Measurements from ENCODE around the gene PRR16. TPM values are rescaled to one million over a fixed set of nuclear protein-coding genes. Genes with fewer than 3 reads are reported as not detected.

PRR16 gene
- total and polyA plus RNA-seq, 2 experiments from 2014 or later = 32.5 to 68.8 TPM

DNA sequence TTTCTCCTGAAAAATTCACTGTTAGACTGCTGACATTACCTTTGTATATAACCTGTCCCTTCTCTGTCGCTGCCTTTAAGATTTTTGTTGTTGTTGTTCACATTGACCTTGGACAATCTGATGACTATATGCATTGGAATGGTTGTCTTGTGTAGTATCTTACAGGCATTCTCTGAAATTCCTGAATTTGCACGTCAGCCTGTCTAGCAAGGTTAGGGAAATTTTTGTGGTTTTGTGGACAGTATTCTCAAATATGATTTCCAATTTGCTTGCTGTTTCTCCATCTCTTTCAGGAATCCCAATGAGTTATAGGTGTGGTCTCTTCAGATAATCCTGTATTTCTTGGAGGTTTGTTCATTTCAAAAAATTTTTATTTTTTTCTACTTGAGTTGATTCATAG, 140.8 kb downstream of the PRR16 start:
- H4K20me1 ChIP-seq (ENCODE audit: insufficient read depth) = no peaks in the 10 kb centered on the region
- in situ Hi-C loops (cut with MboI) = no loop called here
- no peaks in the 10 kb centered on the region for H3K27me3 ChIP-seq (replicated peaks; ENCODE audit: insufficient read depth)
- no peaks in the 10 kb centered on the region for H3K9me3 ChIP-seq (ENCODE audit: low read depth)
- no peak for TF ChIP-seq EZH2phosphoT487 (IDR thresholded peaks at IDR 0.05; ENCODE audit: insufficient read depth, low read depth)
- no peak for TF ChIP-seq EZH2 (IDR thresholded peaks at IDR 0.05; ENCODE audit: insufficient read depth, poor library complexity, severe bottlenecking)
- H3K4me1 ChIP-seq (ENCODE audit: insufficient read depth) = peaks cover 75% of the 10 kb centered on the region
- no peak overlapping the region for H3K9ac ChIP-seq
- H3K79me2 ChIP-seq (ENCODE audit: insufficient read depth) = peaks cover 84% of the 10 kb centered on the region
- H3K4me3 ChIP-seq = 0 out of 2 replicates have a peak overlapping the region, but pooled peaks have one; percentile 0
- H2AFZ ChIP-seq = no peak overlapping the region
- peak; percentile 94 for DNase-seq
- H3K4me2 ChIP-seq (ENCODE audit: unreplicated experiment) = peak overlapping the region; percentile 50
- H3F3A ChIP-seq (ENCODE audit: insufficient read depth) = peaks cover 47% of the 10 kb centered on the region
- H3K36me3 ChIP-seq (ENCODE audit: low read depth) = no peaks in the 10 kb centered on the region
- H3K27ac ChIP-seq = peak overlapping the region; percentile 58
- WGBS, 2 experiments (ENCODE audit: low coverage in 1 of 2, low lambda C conversion rate in 2 of 2, missing lambda C conversion rate in 2 of 2) = 2 to 14% methylated on average over 2 of the region's 2 CpGs
- no peaks in the 10 kb centered on the region for H3K9me2 ChIP-seq (ENCODE audit: insufficient read depth)

DNA sequence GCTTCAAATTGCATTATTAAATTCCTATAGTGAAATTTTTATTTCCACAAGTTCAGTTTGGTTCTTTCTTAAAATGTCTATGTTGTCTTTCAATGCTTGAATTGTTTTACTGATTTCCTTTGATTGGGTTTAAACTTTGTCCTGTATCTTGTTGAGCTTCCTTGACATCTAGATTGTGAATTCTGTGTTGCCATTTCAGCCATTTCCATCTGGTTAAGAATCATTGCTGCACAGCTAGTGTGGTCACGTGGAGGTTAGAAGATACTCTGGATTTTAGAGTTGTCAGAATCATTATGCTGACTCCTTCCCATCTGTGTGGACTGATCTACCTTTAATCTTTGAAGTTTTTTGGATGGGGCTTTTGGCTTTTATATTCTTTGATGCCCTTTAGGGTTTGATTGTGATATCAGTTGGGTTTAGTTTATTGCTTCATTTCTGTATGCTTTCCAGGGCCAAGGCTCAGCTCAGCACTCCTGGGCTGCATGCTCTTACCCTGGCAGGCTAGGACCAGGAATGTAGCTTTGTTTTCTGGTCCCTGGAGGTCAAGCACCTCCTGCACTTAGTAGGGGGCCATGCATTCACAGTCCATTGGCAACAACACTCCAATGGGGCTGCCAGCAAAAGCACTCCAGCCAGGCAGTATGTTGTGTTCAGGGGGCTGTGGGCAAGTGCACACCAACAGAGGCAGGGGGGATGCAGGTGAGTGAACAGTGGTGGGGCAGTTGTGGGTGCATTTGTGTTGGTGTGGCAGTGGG, 141.4 kb downstream of the PRR16 start:
- no peak for TF ChIP-seq EZH2 (IDR thresholded peaks at IDR 0.05; ENCODE audit: insufficient read depth, poor library complexity, severe bottlenecking)
- no peak for TF ChIP-seq EZH2phosphoT487 (IDR thresholded peaks at IDR 0.05; ENCODE audit: insufficient read depth, low read depth)
- WGBS, 2 experiments (ENCODE audit: low coverage in 1 of 2, low lambda C conversion rate in 2 of 2, missing lambda C conversion rate in 2 of 2) = 45 to 89% methylated on average over 1 of the region's 1 CpG
- H3K27ac ChIP-seq = peak overlapping the region; percentile 58
- no peaks in the 10 kb centered on the region for H3K27me3 ChIP-seq (replicated peaks; ENCODE audit: insufficient read depth)
- H3K9me3 ChIP-seq (ENCODE audit: low read depth) = no peaks in the 10 kb centered on the region
- H3K4me3 ChIP-seq = no peak overlapping the region
- no peak overlapping the region for H2AFZ ChIP-seq
- H3K4me2 ChIP-seq (ENCODE audit: unreplicated experiment) = peak overlapping the region; percentile 50
- no peaks in the 10 kb centered on the region for H3K9me2 ChIP-seq (ENCODE audit: insufficient read depth)
- peaks cover 48% of the 10 kb centered on the region for H3F3A ChIP-seq (ENCODE audit: insufficient read depth)
- peak; percentile 44 for DNase-seq
- peaks cover 83% of the 10 kb centered on the region for H3K79me2 ChIP-seq (ENCODE audit: insufficient read depth)
- H3K36me3 ChIP-seq (ENCODE audit: low read depth) = no peaks in the 10 kb centered on the region
- H3K9ac ChIP-seq = no peak overlapping the region
- no peaks in the 10 kb centered on the region for H4K20me1 ChIP-seq (ENCODE audit: insufficient read depth)
- H3K4me1 ChIP-seq (ENCODE audit: insufficient read depth) = peaks cover 75% of the 10 kb centered on the region
- in situ Hi-C loops (cut with MboI) = no loop called here

DNA sequence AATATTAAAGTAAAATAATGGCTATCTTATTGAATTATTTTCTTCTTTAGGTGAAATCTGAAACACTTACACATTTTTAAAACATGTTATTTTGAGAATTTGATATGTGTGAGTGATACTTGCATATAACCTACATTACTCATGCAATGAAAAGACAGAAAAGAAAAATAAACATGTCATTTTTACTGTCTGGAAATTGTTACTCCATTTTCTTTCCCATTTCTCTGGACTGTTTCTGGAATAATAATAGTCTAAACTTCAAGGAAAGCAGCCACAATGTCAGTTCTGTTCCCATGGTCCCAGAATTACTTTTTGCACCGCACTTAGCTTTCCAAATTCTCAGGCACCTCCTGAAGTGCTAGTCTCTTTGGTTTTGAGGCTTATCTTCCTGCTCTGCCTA, 145.5 kb downstream of the PRR16 start:
- Histone ChIP-seq H3K27me3 (replicated peaks; ENCODE audit: insufficient read depth) (no peaks in the 10 kb centered on the region), H3K27ac (peak overlapping the region; percentile 33; the same call in 1 of the 2 replicates), H3K9me2 (ENCODE audit: insufficient read depth) (no peaks in the 10 kb centered on the region; the same call in 1 of the 2 replicates), H3K79me2 (ENCODE audit: insufficient read depth) (peaks cover 75% of the 10 kb centered on the region), H3K4me1 (ENCODE audit: insufficient read depth) (peaks cover 74% of the 10 kb centered on the region), H3K9me3 (ENCODE audit: low read depth) (no peaks in the 10 kb centered on the region), H3K4me3 (no peak overlapping the region), H2AFZ (0 out of 2 replicates have a peak overlapping the region, but pooled peaks have one; percentile 5), H3F3A (ENCODE audit: insufficient read depth) (peaks cover 52% of the 10 kb centered on the region), H3K4me2 (ENCODE audit: unreplicated experiment) (peak overlapping the region; percentile 24), H3K9ac (no peak overlapping the region), H4K20me1 (ENCODE audit: insufficient read depth) (no peaks in the 10 kb centered on the region), H3K36me3 (ENCODE audit: low read depth) (no peaks in the 10 kb centered on the region; the same call in 1 of the 2 replicates)
- DNase-seq = peak; percentile 21
- in situ Hi-C loops (cut with MboI) = no loop called here
- 100% methylated on average over 1 of the region's 1 CpG for WGBS, 2 experiments (ENCODE audit: low coverage in 1 of 2, low lambda C conversion rate in 2 of 2, missing lambda C conversion rate in 2 of 2)
- no peak for TF ChIP-seq EZH2 (IDR thresholded peaks at IDR 0.05; ENCODE audit: insufficient read depth, poor library complexity, severe bottlenecking)
- TF ChIP-seq EZH2phosphoT487 (IDR thresholded peaks at IDR 0.05; ENCODE audit: insufficient read depth, low read depth) = no peak

DNA sequence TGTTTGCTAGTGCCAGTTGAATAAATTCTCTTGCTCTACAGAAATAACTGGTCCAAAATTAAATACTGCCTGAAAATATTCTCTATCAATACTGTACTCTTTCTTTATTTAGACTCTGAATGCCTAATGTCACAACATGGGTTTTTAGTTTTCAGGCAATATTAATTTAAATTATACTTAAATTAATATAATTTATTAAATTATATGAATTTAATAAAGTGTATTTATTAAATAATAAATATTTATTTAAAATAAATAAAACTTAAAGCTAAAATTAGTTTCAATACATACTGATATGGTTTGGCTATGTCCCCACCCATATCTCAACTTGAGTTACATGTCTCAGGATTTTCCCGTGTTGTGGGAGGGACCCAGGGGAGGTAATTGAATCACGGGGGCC, 146.0 kb downstream of the PRR16 start:
- H3K9me3 ChIP-seq (ENCODE audit: low read depth) = no peaks in the 10 kb centered on the region
- H3K4me2 ChIP-seq (ENCODE audit: unreplicated experiment) = no peak overlapping the region
- H3K4me3 ChIP-seq = no peak overlapping the region
- no peak for TF ChIP-seq EZH2 (IDR thresholded peaks at IDR 0.05; ENCODE audit: insufficient read depth, poor library complexity, severe bottlenecking)
- no peak for TF ChIP-seq EZH2phosphoT487 (IDR thresholded peaks at IDR 0.05; ENCODE audit: insufficient read depth, low read depth)
- DNase-seq = no peak
- in situ Hi-C loops (cut with MboI) = no loop called here
- no peak overlapping the region for H3K9ac ChIP-seq
- H3K27me3 ChIP-seq (replicated peaks; ENCODE audit: insufficient read depth) = no peaks in the 10 kb centered on the region
- peaks cover 75% of the 10 kb centered on the region for H3K79me2 ChIP-seq (ENCODE audit: insufficient read depth)
- peaks cover 74% of the 10 kb centered on the region for H3K4me1 ChIP-seq (ENCODE audit: insufficient read depth)
- no peaks in the 10 kb centered on the region; the same call in 1 of the 2 replicates for H3K36me3 ChIP-seq (ENCODE audit: low read depth)
- peak overlapping the region; percentile 33; the same call in 1 of the 2 replicates for H3K27ac ChIP-seq
- 95 to 97% methylated on average over 2 of the region's 2 CpGs for WGBS, 2 experiments (ENCODE audit: low coverage in 1 of 2, low lambda C conversion rate in 2 of 2, missing lambda C conversion rate in 2 of 2)
- H3K9me2 ChIP-seq (ENCODE audit: insufficient read depth) = no peaks in the 10 kb centered on the region; the same call in 1 of the 2 replicates
- H3F3A ChIP-seq (ENCODE audit: insufficient read depth) = peaks cover 54% of the 10 kb centered on the region
- no peak overlapping the region for H2AFZ ChIP-seq
- H4K20me1 ChIP-seq (ENCODE audit: insufficient read depth) = no peaks in the 10 kb centered on the region
